ENCODE results near the gene KCNJ5.

KCNJ5 gene

DNA sequence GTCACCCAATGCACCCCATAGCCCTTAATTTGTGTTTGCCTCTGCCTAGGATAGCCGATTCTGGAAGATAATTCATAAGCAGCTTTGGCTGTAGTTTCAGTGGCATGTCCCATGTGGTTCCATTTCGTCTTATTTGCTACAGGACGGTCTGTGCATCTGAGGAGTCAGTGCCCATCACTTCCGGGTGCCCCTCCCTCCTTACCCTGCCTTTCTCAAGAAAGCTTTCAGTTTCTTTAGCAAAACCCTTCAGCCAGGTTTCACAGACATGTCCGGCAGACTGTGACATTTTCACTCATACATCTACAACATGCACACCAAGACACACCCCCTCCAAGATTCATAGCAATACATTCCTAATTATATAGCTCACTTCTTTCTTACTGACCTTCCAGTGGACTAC lies 37.2 kb downstream of the KCNJ5 start:
- Histone ChIP-seq H3K4me1 (ENCODE audit: insufficient read depth, low read length, severe bottlenecking) (peaks cover 5% of the 10 kb centered on the region), H2AFZ (ENCODE audit: low read length) (no peak overlapping the region), H3K36me3 (ENCODE audit: insufficient read depth, low read length) (no peaks in the 10 kb centered on the region), H3K27ac (ENCODE audit: low read depth, low read length, poor library complexity, severe bottlenecking) (no peak overlapping the region), H3K9me3 (ENCODE audit: low read length) (no peaks in the 10 kb centered on the region), H4K20me1 (ENCODE audit: insufficient read depth, low read length) (no peaks in the 10 kb centered on the region), H3K9ac (ENCODE audit: low read length) (no peak overlapping the region), H3K27me3 (ENCODE audit: insufficient read depth, low read length) (peaks cover 4% of the 10 kb centered on the region; the same call in 1 of the 2 replicates), H3K4me3 (ENCODE audit: low read depth, low read length, poor library complexity, severe bottlenecking) (no peak overlapping the region), H3K4me2 (ENCODE audit: low read length) (no peak overlapping the region), H3F3A (ENCODE audit: insufficient read depth, low read length) (no peaks in the 10 kb centered on the region), H3K9me2 (ENCODE audit: low read depth, low read length) (no peaks in the 10 kb centered on the region), H3K79me2 (ENCODE audit: insufficient read depth, low read length) (no peaks in the 10 kb centered on the region)
- TF ChIP-seq, protein P1, sequence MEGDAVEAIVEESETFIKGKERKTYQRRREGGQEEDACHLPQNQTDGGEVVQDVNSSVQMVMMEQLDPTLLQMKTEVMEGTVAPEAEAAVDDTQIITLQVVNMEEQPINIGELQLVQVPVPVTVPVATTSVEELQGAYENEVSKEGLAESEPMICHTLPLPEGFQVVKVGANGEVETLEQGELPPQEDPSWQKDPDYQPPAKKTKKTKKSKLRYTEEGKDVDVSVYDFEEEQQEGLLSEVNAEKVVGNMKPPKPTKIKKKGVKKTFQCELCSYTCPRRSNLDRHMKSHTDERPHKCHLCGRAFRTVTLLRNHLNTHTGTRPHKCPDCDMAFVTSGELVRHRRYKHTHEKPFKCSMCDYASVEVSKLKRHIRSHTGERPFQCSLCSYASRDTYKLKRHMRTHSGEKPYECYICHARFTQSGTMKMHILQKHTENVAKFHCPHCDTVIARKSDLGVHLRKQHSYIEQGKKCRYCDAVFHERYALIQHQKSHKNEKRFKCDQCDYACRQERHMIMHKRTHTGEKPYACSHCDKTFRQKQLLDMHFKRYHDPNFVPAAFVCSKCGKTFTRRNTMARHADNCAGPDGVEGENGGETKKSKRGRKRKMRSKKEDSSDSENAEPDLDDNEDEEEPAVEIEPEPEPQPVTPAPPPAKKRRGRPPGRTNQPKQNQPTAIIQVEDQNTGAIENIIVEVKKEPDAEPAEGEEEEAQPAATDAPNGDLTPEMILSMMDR (IDR thresholded peaks at IDR 0.05; ENCODE audit: low read length), result no peak
- no peak for TF ChIP-seq EZH2 (IDR thresholded peaks at IDR 0.05; ENCODE audit: borderline replicate concordance, low read length)

DNA sequence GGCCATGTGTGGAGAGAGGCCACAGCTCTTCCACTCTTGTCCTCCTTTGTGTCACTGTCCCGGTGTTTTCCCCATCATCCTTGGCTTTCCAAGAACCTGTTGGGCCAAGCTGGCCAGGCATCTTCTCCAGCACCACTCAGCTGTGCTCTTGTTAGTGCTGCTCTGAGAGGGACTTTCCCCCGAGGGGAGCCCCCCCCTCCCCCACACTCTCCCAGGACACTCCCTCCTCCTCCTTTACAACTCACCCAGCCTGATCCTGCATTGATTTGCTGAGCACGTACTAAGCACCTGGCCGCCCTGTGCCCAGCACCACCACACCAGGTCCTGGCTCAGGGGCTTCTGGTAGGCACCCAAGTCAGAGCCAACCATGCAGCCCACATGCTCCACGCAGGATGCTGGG lies 38.3 kb downstream of the KCNJ5 start:
- Histone ChIP-seq H3F3A (ENCODE audit: insufficient read depth, low read length) (no peaks in the 10 kb centered on the region), H3K4me3 (ENCODE audit: low read depth, low read length, poor library complexity, severe bottlenecking) (no peak overlapping the region), H4K20me1 (ENCODE audit: insufficient read depth, low read length) (no peaks in the 10 kb centered on the region), H3K9me2 (ENCODE audit: low read depth, low read length) (no peaks in the 10 kb centered on the region), H3K79me2 (ENCODE audit: insufficient read depth, low read length) (no peaks in the 10 kb centered on the region), H2AFZ (ENCODE audit: low read length) (no peak overlapping the region), H3K36me3 (ENCODE audit: insufficient read depth, low read length) (no peaks in the 10 kb centered on the region), H3K27me3 (ENCODE audit: insufficient read depth, low read length) (no peaks in the 10 kb centered on the region), H3K27ac (ENCODE audit: low read depth, low read length, poor library complexity, severe bottlenecking) (no peak overlapping the region), H3K4me2 (ENCODE audit: low read length) (no peak overlapping the region), H3K9ac (ENCODE audit: low read length) (no peak overlapping the region), H3K9me3 (ENCODE audit: low read length) (no peaks in the 10 kb centered on the region), H3K4me1 (ENCODE audit: insufficient read depth, low read length, severe bottlenecking) (peaks cover 5% of the 10 kb centered on the region)
- no peak for TF ChIP-seq EZH2 (IDR thresholded peaks at IDR 0.05; ENCODE audit: borderline replicate concordance, low read length)
- TF ChIP-seq, protein P1 (IDR thresholded peaks at IDR 0.05; ENCODE audit: low read length), result no peak

DNA sequence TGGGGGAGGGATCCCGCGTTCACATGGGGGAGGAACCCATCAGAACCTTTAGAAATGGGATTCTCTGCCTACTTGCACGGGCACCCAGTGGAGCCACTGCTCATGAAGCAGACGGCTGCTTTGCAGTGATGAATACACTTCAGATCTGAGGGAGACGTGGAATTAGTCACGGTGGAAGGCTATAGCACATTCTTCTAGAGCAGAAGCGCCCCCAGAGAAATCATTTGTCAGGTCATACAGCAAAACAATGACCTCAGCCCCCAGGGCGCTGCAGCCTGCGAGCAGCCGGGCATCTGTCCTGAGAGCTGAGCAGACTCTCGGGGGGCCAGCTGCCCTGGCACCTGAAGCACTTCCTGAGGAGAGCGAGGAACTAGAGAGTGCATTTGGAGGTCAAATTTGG lies 38.8 kb downstream of the KCNJ5 start:
- no peak overlapping the region for H3K4me3 ChIP-seq (ENCODE audit: low read depth, low read length, poor library complexity, severe bottlenecking)

More for the DNA sequence above, 38.8 kb downstream of the KCNJ5 start:
- H3K4me1 ChIP-seq (ENCODE audit: insufficient read depth, low read length, severe bottlenecking), result peaks cover 5% of the 10 kb centered on the region
- no peak overlapping the region for H3K9ac ChIP-seq (ENCODE audit: low read length)
- H3K4me2 ChIP-seq (ENCODE audit: low read length), result no peak overlapping the region
- H3K27ac ChIP-seq (ENCODE audit: low read depth, low read length, poor library complexity, severe bottlenecking), result no peak overlapping the region
- no peaks in the 10 kb centered on the region for H4K20me1 ChIP-seq (ENCODE audit: insufficient read depth, low read length)
- no peaks in the 10 kb centered on the region for H3K27me3 ChIP-seq (ENCODE audit: insufficient read depth, low read length)
- H3K9me3 ChIP-seq (ENCODE audit: low read length), result no peaks in the 10 kb centered on the region
- H3K36me3 ChIP-seq (ENCODE audit: insufficient read depth, low read length), result no peaks in the 10 kb centered on the region
- H2AFZ ChIP-seq (ENCODE audit: low read length), result no peak overlapping the region
- H3K9me2 ChIP-seq (ENCODE audit: low read depth, low read length), result no peaks in the 10 kb centered on the region
- H3F3A ChIP-seq (ENCODE audit: insufficient read depth, low read length), result no peaks in the 10 kb centered on the region
- no peak for TF ChIP-seq EZH2 (IDR thresholded peaks at IDR 0.05; ENCODE audit: borderline replicate concordance, low read length)
- TF ChIP-seq, protein P1 (IDR thresholded peaks at IDR 0.05; ENCODE audit: low read length), result no peak
- H3K79me2 ChIP-seq (ENCODE audit: insufficient read depth, low read length), result no peaks in the 10 kb centered on the region
